DND-41 (cell line): ENCODE measurements around the gene CTNNA3.

Source experiments
- ATAC-seq: fragments of 200-7000 bp; cut with Tn5 transposase; 3 replicates; pipeline ENCODE4 v1.9.1; 2021; ENCODE audit warnings: low read depth; ENCODE audit not compliant: insufficient read depth
- DNase-seq: peaks from one replicate; pipeline ENCODE4 v3.0.0-alpha.2; 2020
- H2AFZ ChIP-seq: 2 replicates; pipeline ENCODE4 v1.6.0; 2012; ENCODE audit warnings: low read depth, low read length
- H3K27ac ChIP-seq: 2 replicates; pipeline ENCODE4 v1.5.1; 2012; ENCODE audit warnings: low read length, inconsistent platforms
- H3K27me3 ChIP-seq: fragments of 200-600 bp; sonication (generic); 2 replicates; pipeline ENCODE4 v1.6.0; 2012; ENCODE audit warnings: low read length, mild to moderate bottlenecking, inconsistent platforms; ENCODE audit not compliant: insufficient read depth, poor library complexity
- H3K36me3 ChIP-seq: 2 replicates; pipeline ENCODE4 v1.5.1; 2012; ENCODE audit warnings: low read length, inconsistent platforms; ENCODE audit not compliant: insufficient read depth
- H3K4me1 ChIP-seq: 2 replicates; pipeline ENCODE4 v1.5.1; 2012; ENCODE audit warnings: mild to moderate bottlenecking, low read length; ENCODE audit not compliant: insufficient read depth
- H3K4me2 ChIP-seq: 2 replicates; pipeline ENCODE4 v1.6.0; 2012; ENCODE audit warnings: mild to moderate bottlenecking, moderate library complexity, low read length, inconsistent platforms; ENCODE audit not compliant: insufficient read depth
- H3K4me3 ChIP-seq, 2 experiments: fragments of 200-600 bp in 1 of 2; shearing (Covaris generic) in 1 of 2; 2 replicates each; pipeline ENCODE4 v1.5.1; 2012 to 2016; ENCODE audit warnings: inconsistent platforms in 2 of 2, low read length in 2 of 2, mild to moderate bottlenecking in 2 of 2, low read depth in 1 of 2, moderate library complexity in 1 of 2
- H3K79me2 ChIP-seq: 2 replicates; pipeline ENCODE4 v1.6.0; 2012; ENCODE audit warnings: low read length, inconsistent platforms; ENCODE audit not compliant: insufficient read depth
- H3K9ac ChIP-seq: 2 replicates; pipeline ENCODE4 v1.6.0; 2012; ENCODE audit warnings: low read depth, mild to moderate bottlenecking, inconsistent platforms, low read length, moderate library complexity
- H3K9me3 ChIP-seq: 2 replicates; pipeline ENCODE4 v1.5.1; 2012; ENCODE audit warnings: low read length, moderate library complexity, mild to moderate bottlenecking, inconsistent platforms; ENCODE audit not compliant: insufficient read depth, severe bottlenecking
- H4K20me1 ChIP-seq: 2 replicates; pipeline ENCODE4 v1.6.0; 2012; ENCODE audit warnings: low read length; ENCODE audit not compliant: insufficient read depth
- EZH2 ChIP-seq: IDR thresholded peaks from 3 replicates; pipeline ENCODE4 v1.6.1; 2012; ENCODE audit warnings: borderline replicate concordance, low read depth, mild to moderate bottlenecking, moderate library complexity, low read length, inconsistent platforms; ENCODE audit not compliant: severe bottlenecking
- TF ChIP-seq, protein P1 (sequence below): IDR thresholded peaks from 2 replicates; pipeline ENCODE4 v1.5.1; 2012; ENCODE audit warnings: borderline replicate concordance, low read length, moderate library complexity, mild to moderate bottlenecking; ENCODE audit not compliant: poor library complexity, severe bottlenecking; ENCODE audit errors: extremely low read depth

Gene CTNNA3

DNA sequence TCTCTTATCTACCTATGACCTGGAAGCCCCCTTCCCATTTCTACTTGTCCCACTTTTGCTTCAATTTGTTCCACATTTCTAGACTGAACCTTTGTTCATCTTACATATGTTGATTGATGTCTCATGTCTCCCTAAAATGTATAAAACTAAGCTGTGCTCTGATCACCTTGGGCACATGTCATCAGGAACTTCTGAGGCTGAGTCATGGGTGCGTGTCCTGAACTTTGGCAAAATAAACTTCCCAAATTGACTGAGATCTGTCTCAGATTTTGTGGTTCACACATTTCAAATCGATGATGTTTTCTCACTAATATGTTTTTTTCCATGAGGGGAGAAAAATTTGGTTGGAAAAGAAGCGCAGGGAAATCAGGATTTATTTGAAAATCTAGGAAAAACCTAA, 1176.4 kb downstream of the CTNNA3 start:
- Histone ChIP-seq H3K27me3 (no peaks in the 10 kb centered on the region), H2AFZ (no peak overlapping the region), H3K4me1 (no peaks in the 10 kb centered on the region), H3K27ac (no peak overlapping the region), H3K4me3 (no peak overlapping the region), H3K79me2 (no peaks in the 10 kb centered on the region), H3K9me3 (no peaks in the 10 kb centered on the region), H3K36me3 (no peaks in the 10 kb centered on the region), H4K20me1 (no peaks in the 10 kb centered on the region), H3K9ac (no peak overlapping the region), H3K4me2 (no peak overlapping the region)
- DNase-seq, result no peak
- no peak for ATAC-seq
- no peak for TF ChIP-seq EZH2
- TF ChIP-seq, protein P1, sequence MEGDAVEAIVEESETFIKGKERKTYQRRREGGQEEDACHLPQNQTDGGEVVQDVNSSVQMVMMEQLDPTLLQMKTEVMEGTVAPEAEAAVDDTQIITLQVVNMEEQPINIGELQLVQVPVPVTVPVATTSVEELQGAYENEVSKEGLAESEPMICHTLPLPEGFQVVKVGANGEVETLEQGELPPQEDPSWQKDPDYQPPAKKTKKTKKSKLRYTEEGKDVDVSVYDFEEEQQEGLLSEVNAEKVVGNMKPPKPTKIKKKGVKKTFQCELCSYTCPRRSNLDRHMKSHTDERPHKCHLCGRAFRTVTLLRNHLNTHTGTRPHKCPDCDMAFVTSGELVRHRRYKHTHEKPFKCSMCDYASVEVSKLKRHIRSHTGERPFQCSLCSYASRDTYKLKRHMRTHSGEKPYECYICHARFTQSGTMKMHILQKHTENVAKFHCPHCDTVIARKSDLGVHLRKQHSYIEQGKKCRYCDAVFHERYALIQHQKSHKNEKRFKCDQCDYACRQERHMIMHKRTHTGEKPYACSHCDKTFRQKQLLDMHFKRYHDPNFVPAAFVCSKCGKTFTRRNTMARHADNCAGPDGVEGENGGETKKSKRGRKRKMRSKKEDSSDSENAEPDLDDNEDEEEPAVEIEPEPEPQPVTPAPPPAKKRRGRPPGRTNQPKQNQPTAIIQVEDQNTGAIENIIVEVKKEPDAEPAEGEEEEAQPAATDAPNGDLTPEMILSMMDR, result no peak

DNA sequence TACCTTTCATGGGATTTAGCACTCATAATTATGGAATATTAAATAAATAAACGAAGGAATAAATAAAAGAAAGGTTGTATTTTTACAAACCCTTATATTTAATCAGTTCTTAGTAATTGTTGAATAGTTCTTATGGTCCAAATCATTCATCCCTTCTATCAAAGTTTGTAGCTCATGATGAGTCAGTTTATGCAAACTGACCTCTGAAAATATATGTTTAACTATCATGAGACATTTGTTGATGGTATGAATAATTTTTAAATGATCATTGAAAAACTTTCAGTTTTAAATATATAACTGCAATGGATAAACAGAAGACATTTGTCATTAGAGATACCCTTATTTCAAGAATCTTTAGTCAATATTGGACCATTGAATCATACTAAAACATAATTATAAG, 1181.3 kb downstream of the CTNNA3 start:
- H3K79me2 ChIP-seq, result no peaks in the 10 kb centered on the region
- no peaks in the 10 kb centered on the region for H4K20me1 ChIP-seq
- no peak overlapping the region for H3K4me3 ChIP-seq
- ATAC-seq (no peak), DNase-seq (no peak)
- no peaks in the 10 kb centered on the region for H3K36me3 ChIP-seq
- TF ChIP-seq EZH2, result no peak
- TF ChIP-seq, protein P1, result no peak
- no peaks in the 10 kb centered on the region for H3K4me1 ChIP-seq
- H3K27me3 ChIP-seq, result no peaks in the 10 kb centered on the region
- no peaks in the 10 kb centered on the region for H3K9me3 ChIP-seq
- H3K27ac ChIP-seq, result no peak overlapping the region
- H3K4me2 ChIP-seq, result no peak overlapping the region
- H3K9ac ChIP-seq, result no peak overlapping the region
- no peak overlapping the region for H2AFZ ChIP-seq

DNA sequence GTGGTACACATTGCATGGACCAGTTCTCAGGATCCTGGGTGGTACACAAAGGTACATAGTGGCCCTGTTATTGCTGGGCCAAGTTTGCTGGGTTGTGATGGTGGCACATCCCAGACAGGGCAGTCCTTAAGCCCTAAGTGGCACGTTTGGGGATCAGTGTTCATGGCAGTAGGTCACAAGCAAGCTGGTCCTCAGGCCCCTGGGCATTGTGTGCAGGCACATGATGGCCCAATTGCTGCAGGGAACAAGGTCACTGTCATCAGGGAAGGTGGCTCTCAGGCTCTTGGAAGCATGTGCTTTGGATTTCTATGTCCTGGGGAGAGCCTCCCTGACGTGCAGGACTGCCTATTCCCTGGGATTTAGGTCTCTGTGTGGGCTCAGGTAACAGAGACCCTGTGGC, 1182.5 kb downstream of the CTNNA3 start:
- DNase-seq (no peak), ATAC-seq (no peak)
- no peak overlapping the region for H3K27ac ChIP-seq
- no peak for TF ChIP-seq EZH2
- TF ChIP-seq, protein P1, result no peak
- no peaks in the 10 kb centered on the region for H3K27me3 ChIP-seq
- H4K20me1 ChIP-seq, result no peaks in the 10 kb centered on the region
- H3K9ac ChIP-seq, result no peak overlapping the region
- no peaks in the 10 kb centered on the region for H3K79me2 ChIP-seq
- no peak overlapping the region for H3K4me2 ChIP-seq
- H2AFZ ChIP-seq, result no peak overlapping the region
- no peaks in the 10 kb centered on the region for H3K36me3 ChIP-seq
- H3K9me3 ChIP-seq, result no peaks in the 10 kb centered on the region
- no peaks in the 10 kb centered on the region for H3K4me1 ChIP-seq
- H3K4me3 ChIP-seq, result no peak overlapping the region

DNA sequence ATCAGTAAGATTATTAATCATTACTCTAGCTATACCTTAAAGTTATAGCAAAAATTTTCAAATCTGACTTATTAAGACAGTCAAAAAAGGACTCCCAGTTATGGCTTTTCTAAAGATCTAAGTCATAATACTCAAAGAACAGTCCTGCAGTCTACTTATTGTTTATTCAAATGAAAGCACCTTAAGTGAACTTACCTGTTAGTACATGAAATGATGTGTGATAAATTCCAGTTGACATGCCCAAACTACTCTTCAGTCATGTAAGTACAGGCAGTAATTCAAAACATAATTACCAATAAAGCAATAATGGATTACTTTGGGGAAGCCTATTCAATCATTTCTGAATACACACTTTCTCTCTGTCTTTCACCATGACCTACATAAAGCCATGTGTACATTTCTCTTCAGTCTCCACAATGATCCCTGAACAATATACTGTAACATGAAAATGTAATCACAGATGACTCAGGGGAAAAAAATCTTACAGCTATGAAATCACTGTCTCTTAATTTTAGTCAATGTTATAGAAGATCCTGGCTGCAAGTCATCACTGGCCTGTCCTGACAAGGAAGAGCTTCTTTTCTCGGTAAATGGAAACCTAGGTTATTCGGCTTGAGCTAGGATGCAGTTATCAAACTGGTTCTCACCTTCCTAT, 1190.9 kb downstream of the CTNNA3 start:
- H4K20me1 ChIP-seq, result no peaks in the 10 kb centered on the region
- no peak for ATAC-seq
- H3K27me3 ChIP-seq, result no peaks in the 10 kb centered on the region
- H3K36me3 ChIP-seq, result no peaks in the 10 kb centered on the region
- H3K79me2 ChIP-seq, result no peaks in the 10 kb centered on the region
- no peak overlapping the region for H2AFZ ChIP-seq
- TF ChIP-seq, protein P1, result no peak
- no peak for TF ChIP-seq EZH2
- H3K4me3 ChIP-seq, result no peak overlapping the region
- DNase-seq, result no peak
- H3K9ac ChIP-seq, result no peak overlapping the region
- no peaks in the 10 kb centered on the region for H3K9me3 ChIP-seq
- no peak overlapping the region for H3K27ac ChIP-seq
- H3K4me2 ChIP-seq, result no peak overlapping the region
- no peaks in the 10 kb centered on the region for H3K4me1 ChIP-seq
